BLaER1 (cell line): ENCODE data around the gene PRICKLE4.

Experiments used
- H3K27ac ChIP-seq: shearing (Covaris generic); formaldehyde crosslinking; 2 replicates; pipeline ENCODE4 v1.8.1; 2022
- H3K27me3 ChIP-seq: shearing (Covaris generic); formaldehyde crosslinking; 2 replicates; pipeline ENCODE4 v1.8.1; 2022
- H3K36me3 ChIP-seq: shearing (Covaris generic); formaldehyde crosslinking; 2 replicates; pipeline ENCODE4 v1.8.1; 2022
- H3K4me1 ChIP-seq: shearing (Covaris generic); formaldehyde crosslinking; 2 replicates; pipeline ENCODE4 v1.8.1; 2022
- H3K4me2 ChIP-seq: shearing (Covaris generic); formaldehyde crosslinking; 2 replicates; pipeline ENCODE4 v1.8.1; 2022
- H3K4me3 ChIP-seq: shearing (Covaris generic); formaldehyde crosslinking; 2 replicates; pipeline ENCODE4 v1.8.1; 2022
- H3K9ac ChIP-seq: shearing (Covaris generic); formaldehyde crosslinking; 2 replicates; pipeline ENCODE4 v1.8.1; 2022
- H3K9me3 ChIP-seq: shearing (Covaris generic); formaldehyde crosslinking; 2 replicates; pipeline ENCODE4 v1.8.1; 2022
- H4K20me1 ChIP-seq: shearing (Covaris generic); formaldehyde crosslinking; 2 replicates; pipeline ENCODE4 v1.8.1; 2022
- Cebpa-rat ChIP-seq: shearing (Covaris generic); IDR thresholded peaks from 2 replicates; pipeline ENCODE4 v1.8.1; 2022

Gene PRICKLE4

GRCh38 chr6:41744236-41744787, 36.3 kb upstream of the PRICKLE4 start:
- Histone ChIP-seq H4K20me1 (no peaks in the 10 kb centered on the region), H3K27ac (no peak overlapping the region), H3K4me1 (peaks cover 17% of the 10 kb centered on the region; the same call in 1 of the 2 replicates), H3K4me2 (no peak overlapping the region), H3K4me3 (no peak overlapping the region), H3K27me3 (no peaks in the 10 kb centered on the region), H3K36me3 (no peaks in the 10 kb centered on the region), H3K9me3 (no peaks in the 10 kb centered on the region), H3K9ac (no peak overlapping the region)
- TF ChIP-seq Cebpa-rat: no peak

- H3K27me3 ChIP-seq: no peaks in the 10 kb centered on the region
- no peaks in the 10 kb centered on the region for H3K36me3 ChIP-seq
- no peak for TF ChIP-seq Cebpa-rat
Measured at GRCh38 chr6:41746107-41746506, 34.5 kb upstream of the PRICKLE4 start.

GRCh38 chr6:41747256-41748101, 33.1 kb upstream of the PRICKLE4 start, which contains the start of gene PGC:
Gene PGC, minus strand, starts transcription at chr6:41747397. Its CDS starts 63 bp downstream, at chr6:41747334.
- no peak within 1 kb of the TSS for H3K9ac ChIP-seq
- no peaks in the 10 kb centered on the region for H3K9me3 ChIP-seq
- H3K4me3 ChIP-seq: no peak within 1 kb of the TSS
- H4K20me1 ChIP-seq: no peaks in the 10 kb centered on the region
- H3K4me2 ChIP-seq: no peak within 1 kb of the TSS
- no peak within 1 kb of the TSS for H3K27ac ChIP-seq
- no peaks in the 10 kb centered on the region for H3K36me3 ChIP-seq
- peaks cover 13% of the 10 kb centered on the region; the same call in 1 of the 2 replicates for H3K4me1 ChIP-seq
- peak; percentile 21; the same call in 1 of the 2 replicates for TF ChIP-seq Cebpa-rat
- H3K27me3 ChIP-seq: no peaks in the 10 kb centered on the region

More at GRCh38 chr6:41746107-41746506, 34.5 kb upstream of the PRICKLE4 start:
- peaks cover 13% of the 10 kb centered on the region; the same call in 1 of the 2 replicates for H3K4me1 ChIP-seq
- no peak overlapping the region for H3K27ac ChIP-seq
- H3K9me3 ChIP-seq: no peaks in the 10 kb centered on the region
- no peak overlapping the region for H3K9ac ChIP-seq
- no peak overlapping the region for H3K4me2 ChIP-seq
- H4K20me1 ChIP-seq: no peaks in the 10 kb centered on the region
- H3K4me3 ChIP-seq: no peak overlapping the region

GRCh38 chr6:41748102-41748477, 32.5 kb upstream of the PRICKLE4 start:
- Histone ChIP-seq H3K9ac (no peak overlapping the region), H3K4me3 (no peak overlapping the region), H3K36me3 (no peaks in the 10 kb centered on the region)

GRCh38 chr6:41748542-41748941, 32.0 kb upstream of the PRICKLE4 start:
- no peak overlapping the region for H3K4me3 ChIP-seq
- H3K4me1 ChIP-seq: peaks cover 13% of the 10 kb centered on the region; the same call in 1 of the 2 replicates
- H3K36me3 ChIP-seq: no peaks in the 10 kb centered on the region
- no peak overlapping the region for H3K9ac ChIP-seq
- no peaks in the 10 kb centered on the region for H3K9me3 ChIP-seq
- no peak overlapping the region for H3K27ac ChIP-seq
- no peaks in the 10 kb centered on the region for H3K27me3 ChIP-seq
- no peak overlapping the region for H3K4me2 ChIP-seq
- no peaks in the 10 kb centered on the region for H4K20me1 ChIP-seq
- TF ChIP-seq Cebpa-rat: no peak

More at GRCh38 chr6:41748102-41748477, 32.5 kb upstream of the PRICKLE4 start:
- Histone ChIP-seq H3K4me1 (peaks cover 13% of the 10 kb centered on the region; the same call in 1 of the 2 replicates), H3K9me3 (no peaks in the 10 kb centered on the region), H3K27me3 (no peaks in the 10 kb centered on the region), H4K20me1 (no peaks in the 10 kb centered on the region), H3K4me2 (no peak overlapping the region), H3K27ac (no peak overlapping the region)
- TF ChIP-seq Cebpa-rat: no peak

- Histone ChIP-seq H3K27ac (no peak overlapping the region), H3K4me1 (0 out of 2 replicates have a peak, but pooled peaks cover 5% of the 10 kb centered on the region), H3K4me3 (no peak overlapping the region), H3K36me3 (no peaks in the 10 kb centered on the region), H3K9me3 (no peaks in the 10 kb centered on the region), H3K4me2 (no peak overlapping the region), H3K9ac (no peak overlapping the region), H4K20me1 (no peaks in the 10 kb centered on the region), H3K27me3 (no peaks in the 10 kb centered on the region)
- no peak for TF ChIP-seq Cebpa-rat
Measured at GRCh38 chr6:41750374-41750773, 30.2 kb upstream of the PRICKLE4 start.

GRCh38 chr6:41755895-41756294, 24.7 kb upstream of the PRICKLE4 start:
- Histone ChIP-seq H3K9me3 (no peaks in the 10 kb centered on the region), H3K27me3 (no peaks in the 10 kb centered on the region), H4K20me1 (no peaks in the 10 kb centered on the region), H3K4me3 (no peak overlapping the region), H3K9ac (peak overlapping the region; percentile 16; the same call in 1 of the 2 replicates), H3K4me1 (peaks cover 37% of the 10 kb centered on the region), H3K36me3 (no peaks in the 10 kb centered on the region), H3K27ac (peak overlapping the region; percentile 63; the same call in 1 of the 2 replicates), H3K4me2 (peak overlapping the region; percentile 69)
- TF ChIP-seq Cebpa-rat: no peak

GRCh38 chr6:41756354-41756753, 24.2 kb upstream of the PRICKLE4 start:
- no peak for TF ChIP-seq Cebpa-rat
- Histone ChIP-seq H3K36me3 (no peaks in the 10 kb centered on the region), H4K20me1 (no peaks in the 10 kb centered on the region), H3K27me3 (no peaks in the 10 kb centered on the region), H3K9ac (peak overlapping the region; percentile 16; the same call in 1 of the 2 replicates), H3K4me2 (peak overlapping the region; percentile 69), H3K4me1 (peaks cover 37% of the 10 kb centered on the region), H3K9me3 (no peaks in the 10 kb centered on the region), H3K27ac (peak overlapping the region; percentile 63), H3K4me3 (0 out of 2 replicates have a peak overlapping the region, but pooled peaks have one; percentile 17)

GRCh38 chr6:41757271-41757670, 23.3 kb upstream of the PRICKLE4 start:
- TF ChIP-seq Cebpa-rat: no peak
- Histone ChIP-seq H3K9me3 (no peaks in the 10 kb centered on the region), H3K4me2 (peak overlapping the region; percentile 69), H3K4me1 (peaks cover 37% of the 10 kb centered on the region), H3K4me3 (no peak overlapping the region), H3K36me3 (no peaks in the 10 kb centered on the region), H3K27me3 (no peaks in the 10 kb centered on the region), H4K20me1 (no peaks in the 10 kb centered on the region), H3K9ac (no peak overlapping the region), H3K27ac (0 out of 2 replicates have a peak overlapping the region, but pooled peaks have one; percentile 2)
